DND-41 (cell line): ENCODE measurements around the gene QARS1.

ENCODE experiments used
- ATAC-seq: fragments of 200-7000 bp; cut with Tn5 transposase; 3 replicates; pipeline ENCODE4 v1.9.1; 2021; ENCODE audit warnings: low read depth; ENCODE audit not compliant: insufficient read depth
- DNase-seq: peaks from one replicate; pipeline ENCODE4 v3.0.0-alpha.2; 2020
- H2AFZ ChIP-seq: 2 replicates; pipeline ENCODE4 v1.6.0; 2012; ENCODE audit warnings: low read depth, low read length
- H3K27ac ChIP-seq: 2 replicates; pipeline ENCODE4 v1.5.1; 2012; ENCODE audit warnings: low read length, inconsistent platforms
- H3K27me3 ChIP-seq: fragments of 200-600 bp; sonication (generic); 2 replicates; pipeline ENCODE4 v1.6.0; 2012; ENCODE audit warnings: low read length, mild to moderate bottlenecking, inconsistent platforms; ENCODE audit not compliant: insufficient read depth, poor library complexity
- H3K36me3 ChIP-seq: 2 replicates; pipeline ENCODE4 v1.5.1; 2012; ENCODE audit warnings: low read length, inconsistent platforms; ENCODE audit not compliant: insufficient read depth
- H3K4me1 ChIP-seq: 2 replicates; pipeline ENCODE4 v1.5.1; 2012; ENCODE audit warnings: mild to moderate bottlenecking, low read length; ENCODE audit not compliant: insufficient read depth
- H3K4me2 ChIP-seq: 2 replicates; pipeline ENCODE4 v1.6.0; 2012; ENCODE audit warnings: mild to moderate bottlenecking, moderate library complexity, low read length, inconsistent platforms; ENCODE audit not compliant: insufficient read depth
- H3K4me3 ChIP-seq, 2 experiments: fragments of 200-600 bp in 1 of 2; shearing (Covaris generic) in 1 of 2; 2 replicates each; pipeline ENCODE4 v1.5.1; 2012 to 2016; ENCODE audit warnings: inconsistent platforms in 2 of 2, low read length in 2 of 2, mild to moderate bottlenecking in 2 of 2, low read depth in 1 of 2, moderate library complexity in 1 of 2
- H3K79me2 ChIP-seq: 2 replicates; pipeline ENCODE4 v1.6.0; 2012; ENCODE audit warnings: low read length, inconsistent platforms; ENCODE audit not compliant: insufficient read depth
- H3K9ac ChIP-seq: 2 replicates; pipeline ENCODE4 v1.6.0; 2012; ENCODE audit warnings: low read depth, mild to moderate bottlenecking, inconsistent platforms, low read length, moderate library complexity
- H3K9me3 ChIP-seq: 2 replicates; pipeline ENCODE4 v1.5.1; 2012; ENCODE audit warnings: low read length, moderate library complexity, mild to moderate bottlenecking, inconsistent platforms; ENCODE audit not compliant: insufficient read depth, severe bottlenecking
- H4K20me1 ChIP-seq: 2 replicates; pipeline ENCODE4 v1.6.0; 2012; ENCODE audit warnings: low read length; ENCODE audit not compliant: insufficient read depth
- EZH2 ChIP-seq: IDR thresholded peaks from 3 replicates; pipeline ENCODE4 v1.6.1; 2012; ENCODE audit warnings: borderline replicate concordance, low read depth, mild to moderate bottlenecking, moderate library complexity, low read length, inconsistent platforms; ENCODE audit not compliant: severe bottlenecking
- TF ChIP-seq, protein P1 (sequence below): IDR thresholded peaks from 2 replicates; pipeline ENCODE4 v1.5.1; 2012; ENCODE audit warnings: borderline replicate concordance, low read length, moderate library complexity, mild to moderate bottlenecking; ENCODE audit not compliant: poor library complexity, severe bottlenecking; ENCODE audit errors: extremely low read depth

The QARS1 gene

GRCh38 chr3:49124991-49125670, 20.6 kb upstream of the QARS1 start:
- H3K36me3 ChIP-seq, result peaks cover 4% of the 10 kb centered on the region; the same call in 1 of the 2 replicates
- no peak for ATAC-seq
- no peaks in the 10 kb centered on the region for H3K9me3 ChIP-seq

GRCh38 chr3:49124203-49124602, 19.6 kb upstream of the QARS1 start:
- H3K27ac ChIP-seq, result no peak overlapping the region
- H2AFZ ChIP-seq, result no peak overlapping the region
- peaks cover 13% of the 10 kb centered on the region; the same call in 1 of the 2 replicates for H3K36me3 ChIP-seq
- no peak for ATAC-seq
- DNase-seq, result no peak
- H3K79me2 ChIP-seq, result peaks cover 13% of the 10 kb centered on the region
- peaks cover 4% of the 10 kb centered on the region; the same call in 1 of the 2 replicates for H4K20me1 ChIP-seq
- H3K4me3 ChIP-seq, result no peak overlapping the region
- no peak overlapping the region for H3K4me2 ChIP-seq
- no peak for TF ChIP-seq EZH2
- TF ChIP-seq, protein P1, sequence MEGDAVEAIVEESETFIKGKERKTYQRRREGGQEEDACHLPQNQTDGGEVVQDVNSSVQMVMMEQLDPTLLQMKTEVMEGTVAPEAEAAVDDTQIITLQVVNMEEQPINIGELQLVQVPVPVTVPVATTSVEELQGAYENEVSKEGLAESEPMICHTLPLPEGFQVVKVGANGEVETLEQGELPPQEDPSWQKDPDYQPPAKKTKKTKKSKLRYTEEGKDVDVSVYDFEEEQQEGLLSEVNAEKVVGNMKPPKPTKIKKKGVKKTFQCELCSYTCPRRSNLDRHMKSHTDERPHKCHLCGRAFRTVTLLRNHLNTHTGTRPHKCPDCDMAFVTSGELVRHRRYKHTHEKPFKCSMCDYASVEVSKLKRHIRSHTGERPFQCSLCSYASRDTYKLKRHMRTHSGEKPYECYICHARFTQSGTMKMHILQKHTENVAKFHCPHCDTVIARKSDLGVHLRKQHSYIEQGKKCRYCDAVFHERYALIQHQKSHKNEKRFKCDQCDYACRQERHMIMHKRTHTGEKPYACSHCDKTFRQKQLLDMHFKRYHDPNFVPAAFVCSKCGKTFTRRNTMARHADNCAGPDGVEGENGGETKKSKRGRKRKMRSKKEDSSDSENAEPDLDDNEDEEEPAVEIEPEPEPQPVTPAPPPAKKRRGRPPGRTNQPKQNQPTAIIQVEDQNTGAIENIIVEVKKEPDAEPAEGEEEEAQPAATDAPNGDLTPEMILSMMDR, result no peak
- peaks cover 18% of the 10 kb centered on the region for H3K4me1 ChIP-seq
- no peaks in the 10 kb centered on the region for H3K27me3 ChIP-seq
- H3K9me3 ChIP-seq, result no peaks in the 10 kb centered on the region
- no peak overlapping the region for H3K9ac ChIP-seq

More at GRCh38 chr3:49124991-49125670, 20.6 kb upstream of the QARS1 start:
- no peak overlapping the region for H2AFZ ChIP-seq
- H3K27me3 ChIP-seq, result no peaks in the 10 kb centered on the region
- H3K4me3 ChIP-seq, result no peak overlapping the region
- DNase-seq, result peak; percentile 15
- no peak for TF ChIP-seq EZH2
- TF ChIP-seq, protein P1, result peak; percentile 50
- no peak overlapping the region for H3K9ac ChIP-seq
- peaks cover 4% of the 10 kb centered on the region for H3K79me2 ChIP-seq
- H3K4me1 ChIP-seq, result peaks cover 9% of the 10 kb centered on the region
- no peaks in the 10 kb centered on the region for H4K20me1 ChIP-seq
- no peak overlapping the region for H3K27ac ChIP-seq
- H3K4me2 ChIP-seq, result no peak overlapping the region

DNA sequence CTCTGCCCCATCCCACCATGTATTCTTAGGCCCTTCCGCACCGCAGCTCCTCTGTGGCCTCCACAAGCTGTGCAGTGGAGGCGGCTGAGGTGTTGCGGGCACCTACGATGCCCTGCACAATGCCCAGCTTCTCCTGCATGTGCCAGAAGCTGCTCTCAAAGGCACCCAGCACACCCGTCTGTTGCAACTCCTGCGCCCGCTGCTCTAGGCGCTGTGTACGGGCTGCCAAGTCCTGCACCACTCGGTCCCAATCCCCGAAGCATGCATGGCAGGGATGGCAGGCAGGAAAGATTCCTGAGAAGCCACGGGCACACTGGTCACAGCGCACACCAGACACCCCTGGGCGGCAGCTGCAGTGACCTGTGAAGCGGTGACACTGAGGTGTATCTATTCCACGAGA, 19.1 kb upstream of the QARS1 start:
- peaks cover 18% of the 10 kb centered on the region for H3K79me2 ChIP-seq
- H3K9me3 ChIP-seq, result no peaks in the 10 kb centered on the region
- H3K27ac ChIP-seq, result no peak overlapping the region
- no peak overlapping the region for H3K9ac ChIP-seq
- peaks cover 6% of the 10 kb centered on the region; the same call in 1 of the 2 replicates for H4K20me1 ChIP-seq
- no peak overlapping the region for H3K4me2 ChIP-seq
- peaks cover 23% of the 10 kb centered on the region for H3K4me1 ChIP-seq
- DNase-seq (no peak), ATAC-seq (no peak)
- peaks cover 18% of the 10 kb centered on the region for H3K36me3 ChIP-seq
- no peak overlapping the region for H3K4me3 ChIP-seq
- TF ChIP-seq, protein P1, result no peak
- no peaks in the 10 kb centered on the region for H3K27me3 ChIP-seq
- H2AFZ ChIP-seq, result no peak overlapping the region
